Lower lobe of right lung (tissue), 2 donors: ENCODE measurements around the gene HS1BP3. TPM values are rescaled to one million over a fixed set of nuclear protein-coding genes. Genes with fewer than 3 reads are reported as not detected.
A peak's percentile ranks its signal among the peaks of the same experiment; 100 is the strongest.

Experiments used
- ATAC-seq, 2 donors: fragments of 200-7000 bp; cut with Tn5 transposase; one replicate each; pipeline ENCODE4 v1.9.1; 2020 to 2022; ENCODE audit warnings: mild to moderate bottlenecking in 2 of 2, moderate library complexity in 2 of 2
- DNase-seq: peaks from one replicate; pipeline ENCODE4 v3.0.0-alpha.2; 2020
- H3K27ac ChIP-seq: fragments of 200-600 bp; one replicate; pipeline ENCODE4 v1.8.0; 2022
- H3K27me3 ChIP-seq: fragments of 200-600 bp; one replicate; pipeline ENCODE4 v1.8.0; 2022; ENCODE audit warnings: low read depth
- H3K36me3 ChIP-seq: fragments of 200-600 bp; one replicate; pipeline ENCODE4 v1.8.0; 2022; ENCODE audit warnings: mild to moderate bottlenecking
- H3K4me1 ChIP-seq: fragments of 200-600 bp; one replicate; pipeline ENCODE4 v1.8.0; 2022
- H3K4me3 ChIP-seq: fragments of 200-600 bp; one replicate; pipeline ENCODE4 v1.8.0; 2022; ENCODE audit warnings: mild to moderate bottlenecking
- H3K9me3 ChIP-seq: fragments of 200-600 bp; one replicate; pipeline ENCODE4 v1.8.0; 2022
- intact Hi-C: fragments of 100-400 bp; cut with DNase I; formaldehyde crosslinking; loops from one replicate; pipeline ENCODE4 v1.11.0; 2022
- total RNA-seq: library from RNA; stranded (reverse); fragmentation: NEBNext Ultra II Directional; extraction: Animal tissue kit (Norgen Biotek cat#: 25700); gene quantifications from one replicate; pipeline ENCODE4 v1.2.1, GENCODE V29; 2021
- TF ChIP-seq, protein P1 (sequence below): fragments of 200-600 bp; IDR thresholded peaks from one replicate; pipeline ENCODE4 v1.8.0; 2022; ENCODE audit warnings: antibody characterized with exemption, mild to moderate bottlenecking
- donor health status: DM: no; HTN: yes; CAD: no; lungs with severe emphysema.

Gene HS1BP3
- total RNA-seq, 1 donor from 2014 or later, result 39.9 TPM

- TF ChIP-seq, protein P1, sequence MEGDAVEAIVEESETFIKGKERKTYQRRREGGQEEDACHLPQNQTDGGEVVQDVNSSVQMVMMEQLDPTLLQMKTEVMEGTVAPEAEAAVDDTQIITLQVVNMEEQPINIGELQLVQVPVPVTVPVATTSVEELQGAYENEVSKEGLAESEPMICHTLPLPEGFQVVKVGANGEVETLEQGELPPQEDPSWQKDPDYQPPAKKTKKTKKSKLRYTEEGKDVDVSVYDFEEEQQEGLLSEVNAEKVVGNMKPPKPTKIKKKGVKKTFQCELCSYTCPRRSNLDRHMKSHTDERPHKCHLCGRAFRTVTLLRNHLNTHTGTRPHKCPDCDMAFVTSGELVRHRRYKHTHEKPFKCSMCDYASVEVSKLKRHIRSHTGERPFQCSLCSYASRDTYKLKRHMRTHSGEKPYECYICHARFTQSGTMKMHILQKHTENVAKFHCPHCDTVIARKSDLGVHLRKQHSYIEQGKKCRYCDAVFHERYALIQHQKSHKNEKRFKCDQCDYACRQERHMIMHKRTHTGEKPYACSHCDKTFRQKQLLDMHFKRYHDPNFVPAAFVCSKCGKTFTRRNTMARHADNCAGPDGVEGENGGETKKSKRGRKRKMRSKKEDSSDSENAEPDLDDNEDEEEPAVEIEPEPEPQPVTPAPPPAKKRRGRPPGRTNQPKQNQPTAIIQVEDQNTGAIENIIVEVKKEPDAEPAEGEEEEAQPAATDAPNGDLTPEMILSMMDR, result no peak
- Histone ChIP-seq H3K9me3 (no peaks in the 10 kb centered on the region), H3K27me3 (no peaks in the 10 kb centered on the region), H3K36me3 (no peaks in the 10 kb centered on the region), H3K4me3 (no peak overlapping the region), H3K4me1 (peaks cover 93% of the 10 kb centered on the region), H3K27ac (peak overlapping the region; percentile 83)
- DNase-seq (peak; percentile 54), ATAC-seq (peak in 1 of 2 donors; percentile 5)
- intact Hi-C loops, result no loop called here
These were observed 55.3 kb downstream of the HS1BP3 start for GRCh38 chr2:20595439-20596192.

DNA sequence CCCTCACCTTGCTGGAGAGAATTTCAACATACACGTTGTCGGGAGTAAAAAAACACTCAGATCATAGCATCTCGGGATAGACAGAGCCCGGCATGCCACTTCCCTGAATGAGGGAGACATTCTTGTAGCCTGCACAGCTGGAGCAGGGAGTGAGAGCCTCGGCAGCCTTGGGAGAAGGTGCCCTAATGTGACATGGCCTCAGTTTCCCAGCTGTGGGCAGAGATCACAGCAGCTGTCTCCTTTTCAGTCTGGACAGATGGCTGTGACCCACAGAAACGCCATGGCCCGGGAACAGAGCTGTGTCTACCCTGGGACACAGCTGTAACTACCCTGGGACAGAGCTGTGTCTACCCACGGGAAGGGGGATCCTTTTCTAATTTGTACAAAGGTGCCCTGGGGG, 55.9 kb downstream of the HS1BP3 start:
- intact Hi-C loops, result no loop called here
- no peaks in the 10 kb centered on the region for H3K36me3 ChIP-seq
- no peak for DNase-seq
- no peak overlapping the region for H3K4me3 ChIP-seq
- H3K9me3 ChIP-seq, result no peaks in the 10 kb centered on the region
- H3K4me1 ChIP-seq, result peaks cover 86% of the 10 kb centered on the region
- ATAC-seq, result no peak
- TF ChIP-seq, protein P1, result no peak
- peak overlapping the region; percentile 83 for H3K27ac ChIP-seq
- H3K27me3 ChIP-seq, result no peaks in the 10 kb centered on the region

DNA sequence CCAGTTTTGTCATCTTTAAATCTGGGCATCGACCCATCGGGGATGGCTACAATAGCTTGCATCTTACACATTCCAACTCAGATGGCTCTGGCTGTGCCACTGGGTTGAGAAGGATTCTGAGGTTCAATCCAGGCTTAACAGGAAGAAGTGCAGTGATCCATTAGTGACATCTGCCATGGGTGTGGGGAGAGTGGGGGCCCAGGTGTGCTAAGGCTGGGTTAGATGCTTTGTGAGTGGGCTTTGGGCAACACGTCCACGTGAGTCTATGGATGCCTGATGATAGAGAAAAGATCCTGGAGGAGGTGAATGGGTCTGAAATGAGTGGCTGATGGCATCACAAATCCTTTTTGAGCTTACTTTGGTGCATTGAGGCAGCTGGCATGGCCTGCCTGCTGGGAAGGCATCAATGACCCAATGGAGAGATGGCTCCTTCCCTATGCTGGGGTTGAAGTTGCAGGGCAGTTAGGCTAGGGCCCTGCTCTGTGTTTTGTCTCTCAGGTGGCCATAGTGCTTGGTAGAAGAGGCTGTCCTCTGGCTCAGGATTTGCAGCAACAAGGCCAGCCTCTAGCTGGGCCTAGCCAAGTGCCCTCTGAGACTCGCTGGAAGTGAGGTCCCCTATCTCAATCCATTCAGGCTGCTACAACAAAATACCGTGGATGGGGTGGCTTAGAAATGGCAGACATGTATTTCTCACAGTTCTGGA, 56.7 kb downstream of the HS1BP3 start:
- Histone ChIP-seq H3K9me3 (no peaks in the 10 kb centered on the region), H3K36me3 (no peaks in the 10 kb centered on the region), H3K27ac (peak overlapping the region; percentile 83), H3K27me3 (no peaks in the 10 kb centered on the region), H3K4me3 (no peak overlapping the region), H3K4me1 (peaks cover 80% of the 10 kb centered on the region)
- DNase-seq, result no peak
- intact Hi-C loops, result no loop called here
- no peak for ATAC-seq
- TF ChIP-seq, protein P1, result no peak

DNA sequence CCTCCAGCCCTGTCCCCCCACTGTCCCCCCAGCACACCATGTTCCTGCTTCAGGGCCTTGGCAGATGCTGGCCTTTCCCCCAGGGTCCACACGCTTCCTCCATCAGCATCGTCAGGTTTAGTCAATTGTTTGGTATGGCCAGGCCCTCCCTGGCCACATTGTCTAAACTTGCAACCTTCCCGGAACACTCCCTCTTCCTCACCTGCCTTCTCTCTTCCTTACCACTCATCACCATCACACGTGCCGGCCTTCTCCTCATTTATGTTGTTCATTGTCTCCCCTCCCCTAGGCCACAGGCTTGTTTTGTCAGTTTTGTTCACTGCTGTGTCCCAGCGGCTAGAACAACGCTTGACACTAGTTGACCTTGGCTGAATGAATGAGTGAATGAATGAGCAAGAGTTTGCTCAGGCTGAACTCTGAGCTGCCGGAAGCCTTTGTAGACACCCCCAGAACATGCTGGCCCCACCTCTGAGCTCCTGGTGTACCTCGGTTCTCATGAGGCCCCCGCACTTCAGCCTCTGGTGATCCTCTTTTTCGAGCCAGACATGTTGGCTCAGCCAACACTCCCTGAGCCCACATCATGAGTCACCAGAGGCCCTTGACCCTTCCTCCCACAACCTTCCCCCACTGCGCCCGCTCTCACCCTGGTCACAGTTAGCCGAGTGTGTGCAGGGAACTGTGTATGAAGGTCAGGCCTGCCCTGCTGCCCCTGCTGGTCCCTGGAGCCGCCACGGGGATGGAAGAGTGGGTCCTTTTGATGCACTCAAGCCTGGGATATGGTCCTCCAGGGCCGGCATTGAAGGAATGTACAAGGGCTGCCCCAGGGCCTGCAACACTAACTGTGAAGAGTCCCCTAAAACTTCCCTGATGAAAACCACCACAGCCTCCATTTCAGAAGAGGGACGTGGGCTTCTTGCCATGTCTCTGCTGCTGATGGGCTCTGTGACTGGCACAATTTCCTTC, 57.5 kb downstream of the HS1BP3 start:
- Histone ChIP-seq H3K36me3 (no peaks in the 10 kb centered on the region), H3K4me1 (peaks cover 75% of the 10 kb centered on the region), H3K27ac (peak overlapping the region; percentile 83), H3K4me3 (no peak overlapping the region), H3K9me3 (no peaks in the 10 kb centered on the region), H3K27me3 (no peaks in the 10 kb centered on the region)
- TF ChIP-seq, protein P1, result no peak
- ATAC-seq (peak; percentile 91 to 92), DNase-seq (peak; percentile 90)
- intact Hi-C loops, result no loop called here
